ENCODE data around the gene LRP5.

DNA sequence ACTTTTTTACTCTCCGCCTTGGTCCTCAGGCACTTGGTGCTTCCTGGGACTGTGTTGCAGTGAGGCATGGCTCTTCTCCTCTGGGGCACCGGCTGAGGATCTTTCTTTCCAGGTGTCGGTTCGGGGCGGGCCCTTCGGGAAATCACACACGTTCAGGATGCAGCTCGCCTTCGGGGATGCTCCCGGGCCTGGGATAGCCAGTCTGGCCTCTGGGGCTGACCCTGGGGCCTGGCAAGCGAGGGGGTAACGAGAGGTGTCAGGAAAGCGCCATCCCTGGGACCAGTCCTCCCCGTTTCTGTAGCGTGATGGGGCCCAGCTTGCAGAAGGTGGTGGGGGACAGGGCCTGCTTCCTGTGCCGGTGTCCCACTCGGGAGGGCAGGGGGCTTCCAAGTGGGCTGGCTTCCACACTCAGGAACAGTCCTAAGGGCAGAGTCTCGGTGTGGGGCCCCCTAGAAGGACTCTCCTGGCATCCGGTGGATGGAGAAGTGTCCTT is 53.6 kb downstream of the LRP5 start:
- no peak for TF ChIP-seq GATA3 (IDR thresholded peaks at IDR 0.05; ENCODE audit: low read depth, low read length)
- no peak for TF ChIP-seq GATA2 (IDR thresholded peaks at IDR 0.05; ENCODE audit: low read depth, low read length)

All from SH-SY5Y (cell line).